GM23248 (cell line): Measurements from ENCODE around the gene RAD21L1.

Source experiments
- EZH2 ChIP-seq: fragments of 200-600 bp; sonication (generic); IDR thresholded peaks from 2 replicates; pipeline ENCODE4 v1.6.1; 2018; ENCODE audit warnings: antibody characterized with exemption, mild to moderate bottlenecking; ENCODE audit not compliant: insufficient read depth, poor library complexity, severe bottlenecking
- EZH2phosphoT487 ChIP-seq: fragments of 200-600 bp; sonication (generic); IDR thresholded peaks from 2 replicates; pipeline ENCODE4 v1.6.1; 2018; ENCODE audit warnings: antibody characterized with exemption, moderate library complexity, mild to moderate bottlenecking, low read depth; ENCODE audit not compliant: insufficient read depth

GRCh38 chr20:1186367-1186991 lies 39.4 kb upstream of the RAD21L1 start:
- no peak for TF ChIP-seq EZH2
- no peak for TF ChIP-seq EZH2phosphoT487
